NCI-H2107 treated with DMSO at 0.1 percent for 48 hours (cell line): ENCODE results near the gene HS3ST4.

Source experiments
- DNase-seq: peaks from one replicate; lab custom pipeline; 2025; ENCODE audit not compliant: unreplicated experiment; lab: John Stamatoyannopoulos, UW

Gene HS3ST4

GRCh38 chr16:25886598-25886997, 194.8 kb downstream of the HS3ST4 start:
- DNase-seq = no peak

DNA sequence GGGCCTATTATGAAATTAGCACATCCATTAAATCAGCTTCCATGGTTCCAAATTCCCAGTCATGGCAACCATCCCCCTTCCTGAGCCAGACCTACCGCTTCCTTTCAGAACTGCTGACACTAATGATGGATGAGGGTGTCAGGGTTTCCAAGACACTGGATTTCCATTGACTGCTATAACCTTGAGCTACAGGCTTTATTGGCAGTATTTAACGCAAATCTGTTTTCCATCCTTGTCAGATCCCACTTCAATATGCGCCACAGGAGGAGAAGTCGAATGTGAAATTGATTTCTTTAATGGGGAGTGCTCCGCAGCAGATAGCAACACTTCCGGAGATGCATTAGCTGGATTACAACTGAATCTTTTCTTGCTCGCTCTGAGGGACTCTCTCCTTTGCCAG, 197.1 kb downstream of the HS3ST4 start:
- DNase-seq = no peak

DNA sequence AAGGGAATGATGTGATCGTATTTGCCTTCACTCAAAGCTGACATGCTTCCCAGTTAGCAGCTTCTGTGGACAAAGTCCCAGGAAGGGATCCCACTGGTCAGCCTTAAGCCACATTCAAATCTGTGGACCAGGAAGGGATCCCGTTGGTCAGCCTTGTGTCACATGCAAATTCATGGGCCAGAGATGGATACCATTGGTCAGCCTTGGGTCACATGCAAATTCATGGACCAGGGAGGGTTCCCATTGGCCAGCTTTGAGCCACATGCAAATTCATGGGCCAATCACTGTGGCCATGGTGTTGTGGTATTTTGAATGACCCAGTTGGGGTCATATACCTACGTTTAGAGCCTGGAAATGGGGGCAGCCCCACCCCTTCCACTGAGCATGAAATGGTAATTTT, 201.6 kb downstream of the HS3ST4 start:
- no peak for DNase-seq

GRCh38 chr16:25894093-25894492, 202.3 kb downstream of the HS3ST4 start:
- no peak for DNase-seq

DNA sequence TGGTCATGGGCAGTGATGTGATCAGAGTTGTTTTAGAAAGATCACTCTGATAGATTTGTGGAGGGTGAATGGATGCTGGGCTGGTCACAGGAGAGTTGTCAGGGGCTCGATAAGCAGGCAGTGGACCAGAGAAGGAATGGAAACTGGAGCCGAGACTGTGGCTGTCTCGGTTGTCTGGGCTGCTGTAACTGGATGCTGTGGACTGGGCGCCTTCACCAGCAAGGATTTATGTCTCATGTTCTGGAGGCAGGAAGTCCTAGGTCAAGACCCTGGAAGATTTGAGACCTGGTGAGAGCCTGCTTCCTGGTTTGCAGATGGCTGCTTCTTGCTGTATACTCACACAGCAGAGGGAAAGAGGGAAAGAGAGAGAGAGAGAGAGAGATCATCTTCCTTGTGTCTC, 203.6 kb downstream of the HS3ST4 start:
- DNase-seq = no peak

GRCh38 chr16:25896411-25896810, 204.7 kb downstream of the HS3ST4 start:
- no peak for DNase-seq

- DNase-seq = no peak
These were observed 205.9 kb downstream of the HS3ST4 start for GRCh38 chr16:25897702-25898101.

- DNase-seq = no peak
These were observed 214.1 kb downstream of the HS3ST4 start for GRCh38 chr16:25905810-25906209.

DNA sequence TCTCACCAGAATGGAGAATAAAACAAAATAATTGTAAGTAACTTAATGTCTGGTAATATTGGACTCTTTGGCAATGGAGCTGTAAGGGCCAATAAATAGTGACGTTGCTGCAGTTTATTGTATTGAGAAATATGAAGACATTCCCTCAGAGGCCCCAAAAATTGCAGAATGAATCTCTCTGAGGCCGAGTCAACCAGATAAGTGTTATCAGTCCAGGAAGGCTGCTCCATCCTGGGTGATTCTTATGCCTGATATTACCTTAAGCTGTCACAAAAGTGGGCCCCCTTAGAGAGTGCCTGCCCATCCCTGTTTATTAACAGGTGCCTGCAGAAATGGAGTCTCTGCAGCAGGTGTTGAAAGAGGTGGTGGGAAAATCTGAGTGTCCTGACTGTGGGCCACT, 219.2 kb downstream of the HS3ST4 start:
- no peak for DNase-seq

DNA sequence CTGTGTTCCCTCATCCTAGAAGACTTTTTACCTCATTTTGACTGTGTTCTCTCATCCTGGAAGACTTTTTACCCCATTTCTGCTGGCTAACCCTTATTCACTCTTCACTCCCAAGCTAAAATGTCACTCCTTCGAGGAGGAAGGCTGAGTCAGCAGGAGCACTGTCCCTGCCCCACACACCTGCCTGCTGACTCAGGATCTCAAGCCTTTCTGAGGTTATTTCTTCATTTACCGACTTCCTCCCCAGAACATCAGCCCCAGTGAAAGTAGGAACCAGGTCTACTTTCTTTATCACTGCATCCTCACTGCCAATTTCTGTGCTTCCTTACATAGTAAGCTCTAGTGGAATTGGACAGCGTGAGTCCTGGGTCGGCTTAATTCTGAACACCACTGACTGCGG, 220.6 kb downstream of the HS3ST4 start:
- DNase-seq = no peak

GRCh38 chr16:25914357-25914962, 222.7 kb downstream of the HS3ST4 start:
- DNase-seq = no peak

DNA sequence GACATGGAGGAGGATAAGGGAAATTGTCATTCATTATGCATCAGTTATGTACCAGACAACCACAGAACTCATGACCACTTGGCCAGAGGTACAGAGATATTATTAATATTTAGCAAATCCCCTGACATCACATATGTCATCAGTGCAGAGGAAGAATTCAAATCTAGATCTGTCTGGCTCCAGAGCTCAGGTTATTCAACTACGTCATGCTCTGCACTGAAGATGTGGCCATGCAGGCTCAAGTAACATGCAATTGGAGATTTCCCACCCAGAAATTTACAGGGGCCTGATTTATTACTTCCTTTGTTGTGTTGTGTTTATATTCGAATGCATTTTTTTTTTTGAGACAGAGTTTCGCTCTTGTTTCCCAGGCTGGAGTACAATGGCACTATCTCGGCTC, 224.3 kb downstream of the HS3ST4 start:
- no peak for DNase-seq

DNA sequence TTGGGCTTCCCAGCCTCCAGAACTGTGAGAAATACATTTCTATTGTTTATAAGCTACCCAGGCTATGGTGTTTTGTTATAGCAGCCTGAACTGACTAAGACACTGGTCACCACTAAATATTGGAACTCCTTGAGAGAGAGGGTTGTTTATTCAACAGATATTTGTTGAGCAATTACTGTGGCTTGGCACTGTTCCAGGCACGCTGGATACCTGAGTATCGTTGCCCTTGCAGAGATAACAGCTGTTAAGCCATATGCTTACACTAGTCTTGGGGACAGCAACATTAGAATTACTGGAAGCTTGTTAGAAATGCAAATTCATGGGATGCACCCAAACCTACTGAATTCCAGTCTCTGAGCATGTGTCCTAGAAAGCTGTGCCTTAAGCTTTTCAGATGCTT, 230.7 kb downstream of the HS3ST4 start:
- no peak for DNase-seq

DNA sequence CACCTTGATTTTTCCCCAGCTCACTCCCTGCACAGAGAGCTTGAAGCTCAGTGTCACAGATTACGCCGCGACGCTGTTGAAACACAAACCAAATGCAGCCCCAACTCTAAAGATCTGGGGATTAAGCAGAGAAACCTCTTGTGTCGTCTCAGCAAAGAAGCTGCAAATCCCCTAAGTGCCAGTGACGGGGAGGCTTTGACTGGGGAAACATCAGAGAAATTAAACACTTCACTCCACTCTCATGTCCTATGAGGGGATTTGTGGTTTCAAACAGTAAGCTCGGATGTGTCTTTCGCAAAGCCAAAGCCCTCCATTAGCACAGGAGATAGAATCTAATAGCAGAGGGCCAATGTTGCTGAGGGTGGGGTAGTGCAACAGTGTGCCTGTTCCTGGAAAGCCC, 233.7 kb downstream of the HS3ST4 start:
- DNase-seq = no peak

DNA sequence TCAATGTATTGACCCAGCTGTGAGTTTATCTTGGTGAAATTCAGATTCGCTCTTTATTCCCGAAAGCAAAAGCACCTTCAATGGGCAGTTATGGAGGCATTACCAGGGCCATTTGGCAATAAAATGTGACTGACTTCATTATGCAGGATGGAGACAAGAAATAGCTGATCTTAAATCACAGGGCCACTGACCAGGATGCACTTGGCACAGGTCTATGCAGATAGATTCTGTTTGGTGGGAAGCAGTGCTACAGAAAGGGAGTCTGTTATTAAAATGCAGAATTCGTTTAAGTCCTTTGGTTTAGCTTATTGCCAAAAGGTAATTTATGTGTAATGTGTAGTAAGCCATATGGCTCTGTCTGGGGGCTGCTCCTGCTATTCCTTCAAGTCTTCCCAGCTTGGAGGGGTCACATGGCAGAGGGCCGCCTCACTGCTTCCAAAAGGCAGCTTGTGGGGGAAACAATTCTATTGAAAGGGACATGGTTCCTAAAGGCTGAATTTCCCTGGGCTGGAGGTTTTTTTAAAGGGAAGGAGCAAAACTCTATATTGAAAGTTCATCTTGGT, 239.8 kb downstream of the HS3ST4 start:
- DNase-seq = no peak

GRCh38 chr16:25941800-25942499, 250.2 kb downstream of the HS3ST4 start:
- DNase-seq = no peak

DNA sequence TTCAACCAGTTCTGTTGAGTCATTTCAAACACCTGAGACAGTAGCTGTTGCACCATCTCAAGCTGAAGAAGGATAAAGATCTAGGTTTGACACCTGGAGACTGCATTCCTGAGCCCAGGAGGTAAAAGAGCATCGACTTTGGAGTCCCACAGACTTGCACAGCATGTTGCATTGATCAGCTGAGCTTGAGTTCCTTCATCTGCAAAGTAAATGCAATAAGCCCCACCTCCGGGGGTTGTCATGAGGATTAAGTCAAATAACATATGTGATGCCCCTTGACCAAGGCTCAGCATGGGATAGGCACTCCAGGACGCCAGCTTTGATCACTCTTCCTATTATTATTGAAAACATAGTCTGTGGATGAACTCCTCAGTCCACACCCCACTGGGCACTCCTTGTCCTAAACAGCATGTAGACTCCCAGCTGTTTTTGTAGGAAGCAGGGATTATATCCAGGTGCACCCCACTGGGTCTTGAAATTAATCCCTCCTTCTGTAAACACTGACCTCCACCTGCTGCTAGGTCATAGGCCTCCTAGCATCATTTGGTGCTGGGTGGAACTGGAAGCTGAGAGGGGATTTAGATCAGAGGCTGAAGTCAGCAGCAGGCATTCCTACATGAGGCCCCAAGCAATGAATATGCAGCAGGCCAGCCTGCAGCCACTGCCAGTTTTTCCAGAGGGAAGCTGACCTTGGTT, 259.0 kb downstream of the HS3ST4 start:
- DNase-seq = no peak

- DNase-seq = no peak
These were observed 260.2 kb downstream of the HS3ST4 start for GRCh38 chr16:25951999-25952398.

- DNase-seq = no peak
These were observed 261.2 kb downstream of the HS3ST4 start for GRCh38 chr16:25952983-25953382.

DNA sequence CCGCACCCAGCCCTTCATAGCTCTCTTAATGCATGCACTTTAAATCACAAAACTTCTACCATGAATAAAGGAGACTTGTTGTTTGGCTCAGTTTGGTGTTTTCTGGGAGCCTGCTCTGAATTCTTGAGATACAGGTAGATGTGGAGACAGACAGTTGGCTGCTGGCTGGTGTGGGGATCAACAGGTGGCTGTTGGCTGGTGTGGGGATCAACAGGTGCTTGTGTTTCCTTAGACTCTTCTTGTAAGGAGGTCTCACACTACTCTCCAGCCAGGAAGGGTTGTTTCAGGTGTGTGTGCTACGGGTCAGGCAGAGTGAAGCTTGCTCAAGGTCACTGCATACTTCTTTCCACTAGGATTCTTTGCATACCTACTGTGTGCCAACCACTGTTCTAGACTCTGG, 265.9 kb downstream of the HS3ST4 start:
- DNase-seq = no peak

DNA sequence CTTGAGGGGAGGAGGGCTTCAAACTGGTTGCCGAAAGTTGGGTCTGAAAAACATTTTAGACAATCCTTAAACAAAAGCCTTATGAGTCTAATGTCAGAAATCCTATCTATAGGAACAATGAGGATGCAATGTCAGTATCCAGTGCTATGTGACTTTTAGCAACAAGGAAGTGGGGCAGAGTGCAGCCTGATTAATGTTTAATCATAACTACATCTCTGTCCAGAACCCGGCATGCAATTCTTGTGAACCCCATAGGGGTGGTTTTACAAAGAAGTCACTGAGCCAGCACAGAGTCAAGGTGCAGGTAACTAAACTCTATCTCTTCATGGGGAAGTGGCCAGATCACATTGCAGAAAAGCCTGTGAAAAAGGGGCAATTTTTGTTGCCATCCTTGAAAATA, 267.5 kb downstream of the HS3ST4 start:
- no peak for DNase-seq
